K562 (cell line): ENCODE measurements around the gene PITPNC1. TPM values are rescaled to one million over a fixed set of nuclear protein-coding genes. Genes with fewer than 3 reads are reported as not detected.
A peak's percentile ranks its signal among the peaks of the same experiment; 100 is the strongest.
"Not testable (repeated sequence)": the region's sequence is repeated elsewhere in the genome, so short reads cannot be mapped to it uniquely, and the experiment has no call there.

Source experiments
- ATAC-seq: fragments of 200-7000 bp; cut with Tn5 transposase; 3 replicates; pipeline ENCODE4 v1.9.1; 2020; ENCODE audit warnings: moderate library complexity
- BruUV-seq: library from RNA; stranded (reverse); fragments of 400-500 nt; replicated peaks from 2 replicates; lab custom pipeline; 2021; lab: Mats Ljungman, UMichigan
- CTCF ChIA-PET: fragments of 300-600 bp; formaldehyde crosslinking; extraction: SDS; loops from one replicate; lab custom pipeline; 2021; ENCODE audit warnings: low intra/inter-chr PET ratio; lab: Yijun Ruan, JAX
- POLR2A ChIA-PET: fragments of 300-600, 350-650 bp; sonication (Branson Sonifier 250); formaldehyde crosslinking; extraction: SDS; loops from one replicate; lab custom pipeline; 2021; ENCODE audit warnings: antibody characterized with exemption, inconsistent platforms; lab: Yijun Ruan, JAX
- DNase-seq, 4 experiments: peaks; one replicate each; pipeline versions ENCODE4 v3.0.0 to v3.0.0-alpha.2; 2011 to 2018; ENCODE audit warnings: low spot score in 3 of 4, mixed read lengths in 3 of 4; ENCODE audit errors: extremely low read depth in 1 of 4
- FAIRE-seq: peaks from 2 replicates; lab custom pipeline; 2011; peaks lifted over from hg19 to GRCh38; lab: Jason Lieb, UNC
- H2AFZ ChIP-seq: 2 replicates; pipeline ENCODE4 v1.6.0; 2011; ENCODE audit warnings: low read depth, low read length, control low read depth, inconsistent platforms
- H3K27ac ChIP-seq: fragments of 200-600 bp; 3 replicates; pipeline ENCODE4 v1.8.0; 2011; ENCODE audit warnings: low read depth, mild to moderate bottlenecking, control low read depth, inconsistent platforms, low read length, moderate library complexity, mixed read lengths; ENCODE audit errors: extremely low read depth
- H3K27me3 ChIP-seq, 2 experiments: fragments of 300-600 bp in 1 of 2; 2 replicates in 1 of 2; 3 replicates in 1 of 2; pipeline versions ENCODE4 v1.6.0 to v1.8.0; 2011; ENCODE audit warnings: inconsistent platforms in 2 of 2, low read length in 2 of 2, mild to moderate bottlenecking in 1 of 2, mixed read lengths in 1 of 2, moderate library complexity in 1 of 2; ENCODE audit not compliant: control insufficient read depth in 2 of 2, insufficient read depth in 2 of 2
- H3K36me3 ChIP-seq: fragments of 300-600 bp; 3 replicates; pipeline ENCODE4 v1.8.0; 2011; ENCODE audit warnings: mild to moderate bottlenecking, low read length, inconsistent platforms; ENCODE audit not compliant: control insufficient read depth, insufficient read depth
- H3K4me1 ChIP-seq, 2 experiments: fragments of 200-600 bp in 1 of 2; replicated peaks in 1 of 2; 2 replicates in 1 of 2; 3 replicates in 1 of 2; pipeline versions ENCODE4 v1.5.1 to v1.8.0; 2011; ENCODE audit warnings: inconsistent platforms in 2 of 2, low read length in 2 of 2, mild to moderate bottlenecking in 1 of 2, mixed read lengths in 1 of 2, moderate library complexity in 1 of 2; ENCODE audit not compliant: control insufficient read depth in 2 of 2, insufficient read depth in 2 of 2
- H3K4me2 ChIP-seq: 2 replicates; pipeline ENCODE4 v1.6.1; 2011; ENCODE audit warnings: low read length, control low read depth, inconsistent platforms, mixed read lengths; ENCODE audit not compliant: insufficient read depth
- H3K4me3 ChIP-seq: fragments of 200-600 bp; sonication (generic), shearing (Covaris generic); 2 replicates; pipeline ENCODE4 v1.5.1; 2016; ENCODE audit warnings: control low read depth, inconsistent platforms
- H3K79me2 ChIP-seq: fragments of 200-600 bp; 3 replicates; pipeline ENCODE4 v1.8.0; 2011; ENCODE audit warnings: low read length, inconsistent platforms; ENCODE audit not compliant: control insufficient read depth, insufficient read depth
- H3K9ac ChIP-seq, 2 experiments: 2 replicates each; pipeline versions ENCODE4 v1.6.0 to v1.6.1; 2011; ENCODE audit warnings: low read depth in 2 of 2, low read length in 2 of 2, control low read depth in 1 of 2, inconsistent platforms in 1 of 2, mild to moderate bottlenecking in 1 of 2, mixed read lengths in 1 of 2; ENCODE audit not compliant: insufficient read depth in 1 of 2
- H3K9me1 ChIP-seq: one replicate; pipeline ENCODE4 v1.6.0; 2011; ENCODE audit warnings: inconsistent platforms, mild to moderate bottlenecking, low read length, moderate library complexity; ENCODE audit not compliant: control insufficient read depth, insufficient read depth
- H3K9me3 ChIP-seq: replicated peaks from 2 replicates; pipeline ENCODE4 v1.5.1; 2011; ENCODE audit warnings: low read depth, low read length, inconsistent platforms; ENCODE audit not compliant: control insufficient read depth, insufficient read depth
- H4K20me1 ChIP-seq: replicated peaks from 2 replicates; pipeline ENCODE4 v1.6.1; 2011; ENCODE audit warnings: low read length, inconsistent platforms, mixed read lengths; ENCODE audit not compliant: control insufficient read depth, insufficient read depth
- DACH1 ChIP-seq: fragments of 450-650 bp; IDR thresholded peaks from 2 replicates; pipeline ENCODE4 v1.6.1; 2018; ENCODE audit not compliant: partially characterized antibody
- POLR2A ChIP-seq: fragments of 450-650 bp; conservative IDR thresholded peaks from 2 replicates; pipeline ENCODE4 v1.6.1; 2016
- POLR2B ChIP-seq: fragments of 450-650 bp; IDR thresholded peaks from 2 replicates; pipeline ENCODE4 v1.6.1; 2018; ENCODE audit warnings: low read depth; ENCODE audit not compliant: partially characterized antibody
- SUPT5H ChIP-seq: fragments of 450-650 bp; IDR thresholded peaks from 2 replicates; pipeline ENCODE4 v1.6.1; 2016
- ZNF668 ChIP-seq: fragments of 250-450 bp; sonication (Bioruptor Pico); IDR thresholded peaks from 2 replicates; pipeline ENCODE4 v1.8.0; 2022; ENCODE audit warnings: mild to moderate bottlenecking, inconsistent platforms
- WGBS: fragments of 100-300 bp; shearing (Covaris generic); methylation state at CpG from one replicate; pipeline ENCODE4 v1.1.6; 2016; ENCODE audit warnings: low coverage, mixed read lengths; ENCODE audit not compliant: insufficient coverage; ENCODE audit errors: missing lambda C conversion rate; 5-methylcytosine and 5-hydroxymethylcytosine counted together
- in situ Hi-C: fragments of 300-500 bp; cut with MboI; formaldehyde crosslinking; loops from 4 replicates; pipeline ENCODE4 v1.15.0; 2018; ENCODE audit warnings: inconsistent platforms, mixed read lengths
- intact Hi-C: fragments of 100-400 bp; cut with micrococcal nuclease; formaldehyde crosslinking; loops from 2 replicates; pipeline ENCODE4 v1.14.2; 2022
- polyA plus RNA-seq, 8 experiments: library from polyadenylated mRNA; depleted of rRNA in 4 of 8; stranded (reverse) in 5 of 8; unstranded in 3 of 8; fragments of >200 nt; fragmentation: Nextera tagmentation in 2 of 8; fragmentation: Illumina TruSeq in 1 of 8; extraction: Ambion mirVana in 2 of 8; extraction: Trizol in 1 of 8; gene quantifications; 2 replicates each; pipeline versions ENCODE4 v1.2.1 to v1.2.3, GENCODE V29; 2011 to 2014; ENCODE audit warnings: inconsistent platforms in 1 of 8, missing spikeins in 1 of 8
- total RNA-seq, 7 experiments: library from RNA; depleted of rRNA in 6 of 7; stranded (reverse); fragments of >200 nt in 6 of 7; fragmentation: Illumina TruSeq in 2 of 7; extraction: Trizol in 2 of 7; gene quantifications; 2 replicates each; pipeline versions ENCODE4 v1.2.1 to v1.2.3, GENCODE V29; 2011 to 2021; ENCODE audit warnings: low replicate concordance in 1 of 7

PITPNC1 gene
- total and polyA plus RNA-seq, 9 of the 15 experiments (the other 6 are each of a cell fraction or from before 2014, with no cell fraction given), result 0.11 to 1.1 (median 0.65) TPM

DNA sequence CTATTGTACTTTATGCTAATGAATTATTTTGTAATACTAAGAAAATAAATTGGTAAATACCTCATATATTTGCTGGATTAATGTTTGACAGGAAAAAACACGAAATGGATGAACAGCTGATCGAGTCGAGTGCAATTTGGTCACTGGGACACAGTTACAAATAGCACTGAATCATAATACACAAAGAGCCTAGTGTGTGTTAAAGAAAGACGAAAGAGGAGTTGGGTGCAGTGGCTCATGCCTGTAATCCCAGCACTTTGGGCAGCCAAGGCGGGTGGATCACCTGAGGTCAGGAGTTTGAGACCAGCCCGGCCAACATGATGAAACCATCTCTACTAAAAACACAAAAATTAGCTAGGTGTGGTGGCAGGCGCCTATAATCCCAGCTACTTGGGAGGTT, 38.7 kb upstream of the PITPNC1 start:
- 92% methylated on average over 7 of the region's 7 CpGs for WGBS
- peaks cover 40% of the 10 kb centered on the region; the same call in 2 of the 3 replicates for H3K36me3 ChIP-seq
- FAIRE-seq, H3K27ac ChIP-seq, ATAC-seq, in situ Hi-C loops, H4K20me1 ChIP-seq, H3K4me3 ChIP-seq, H3K79me2 ChIP-seq, H3K9ac ChIP-seq, H3K9me1 ChIP-seq, H3K4me1 ChIP-seq, H3K9me3 ChIP-seq, intact Hi-C loops, BruUV-seq, CTCF ChIA-PET, H2AFZ ChIP-seq, H3K27me3 ChIP-seq, H3K4me2 ChIP-seq, DNase-seq: not testable (repeated sequence)
- TF ChIP-seq DACH1, result peak; percentile 55
- POLR2A ChIA-PET, result interaction anchor here (0.8 kb wide), 1 partner anchor 19 kb away, joined by 3 read pairs; no protein-coding TSS in a partner anchor

DNA sequence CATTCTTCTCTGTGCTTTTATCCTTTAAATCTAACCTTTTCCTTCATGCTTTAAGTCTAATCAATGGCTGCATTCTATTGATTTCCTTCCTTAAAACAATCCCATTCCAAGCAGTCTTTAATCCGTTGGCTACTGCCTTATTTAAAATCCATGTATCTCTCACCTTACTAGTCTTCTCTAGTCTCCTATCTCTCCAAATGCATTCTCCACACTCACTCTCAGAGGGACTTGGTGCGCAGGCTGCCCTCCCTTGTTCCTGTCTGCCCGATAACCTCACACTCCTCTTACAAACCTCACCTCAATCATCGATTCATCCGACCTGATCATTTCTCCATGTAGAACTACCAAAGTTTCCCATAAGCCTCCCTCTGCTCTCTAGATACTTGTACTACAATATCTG, 33.8 kb upstream of the PITPNC1 start:
- Histone ChIP-seq H3K4me2 (no peak overlapping the region), H3K27ac (no peak overlapping the region), H3K36me3 (peaks cover 83% of the 10 kb centered on the region), H3K27me3 (no peaks in the 10 kb centered on the region), H3K9ac (no peak overlapping the region), H3K4me3 (no peak overlapping the region), H3K9me3 (no peaks in the 10 kb centered on the region), H4K20me1 (no peaks in the 10 kb centered on the region), H3K4me1 (no peaks in the 10 kb centered on the region), H2AFZ (no peak overlapping the region), H3K79me2 (no peaks in the 10 kb centered on the region), H3K9me1 (no peaks in the 10 kb centered on the region)
- FAIRE-seq, result no peak
- in situ Hi-C loops (no loop called here), intact Hi-C loops (no loop called here)
- 93% methylated on average over 5 of the region's 5 CpGs for WGBS
- TF ChIP-seq POLR2A, result peak; percentile 70
- TF ChIP-seq POLR2B, result peak; percentile 63
- peak; percentile 74 for TF ChIP-seq SUPT5H
- no peak for TF ChIP-seq ZNF668 (CRISPR knock-in tag)
- BruUV-seq, result no TSS peak
- no peak for DNase-seq
- ATAC-seq, result peak; percentile 36; the same call in 2 of the 3 replicates
- POLR2A ChIA-PET, result interaction anchor here (0.7 to 3.2 kb wide), 4 partner anchors 10 to 20 kb away, joined by 3 to 24 read pairs (median 4); no protein-coding TSS in a partner anchor
- CTCF ChIA-PET, result no interaction called here
